Liver (tissue), 3 donors: ENCODE results near the gene ERFE.

Experiments
- ATF3 ChIP-seq: IDR thresholded peaks from 2 replicates; pipeline ENCODE4 v1.6.1; 2016; ENCODE audit warnings: antibody characterized with exemption
- CTCF ChIP-seq: fragments of 150-350 bp; IDR thresholded peaks from 2 replicates; pipeline ENCODE4 v1.5.1; 2017; ENCODE audit warnings: improper control_type of control experiment, low read depth, low read length; ENCODE audit not compliant: missing input control
- EGR1 ChIP-seq, 2 donors: IDR thresholded peaks; 2 replicates each; pipeline ENCODE4 v1.6.1; 2016 to 2018; ENCODE audit warnings: antibody characterized with exemption in 2 of 2, low read depth in 2 of 2
- FOXA2 ChIP-seq: IDR thresholded peaks from 2 replicates; pipeline ENCODE4 v1.6.1; 2016; ENCODE audit warnings: antibody characterized with exemption
- GABPA ChIP-seq, 2 donors: IDR thresholded peaks in 1 of 2; conservative IDR thresholded peaks in 1 of 2; 2 replicates each; pipeline ENCODE4 v1.6.1; 2016; ENCODE audit warnings: antibody characterized with exemption in 2 of 2, mild to moderate bottlenecking in 1 of 2, moderate library complexity in 1 of 2
- HNF4A ChIP-seq, 2 donors: conservative IDR thresholded peaks; 2 replicates each; pipeline ENCODE4 v1.6.1; 2016; ENCODE audit warnings: antibody characterized with exemption in 2 of 2, mild to moderate bottlenecking in 2 of 2
- RAD21 ChIP-seq, 2 donors: IDR thresholded peaks; 2 replicates each; pipeline ENCODE4 v1.6.1; 2016; ENCODE audit warnings: antibody characterized with exemption in 2 of 2, mild to moderate bottlenecking in 2 of 2
- RXRA ChIP-seq, 2 donors: IDR thresholded peaks; 2 replicates each; pipeline ENCODE4 v1.6.1; 2017 to 2018; ENCODE audit warnings: antibody characterized with exemption in 2 of 2, mild to moderate bottlenecking in 1 of 2
- TAF1 ChIP-seq: conservative IDR thresholded peaks from 2 replicates; pipeline ENCODE4 v1.6.1; 2016; ENCODE audit warnings: antibody characterized with exemption, mild to moderate bottlenecking
- YY1 ChIP-seq: IDR thresholded peaks from 2 replicates; pipeline ENCODE4 v1.6.1; 2016; ENCODE audit warnings: antibody characterized with exemption, mild to moderate bottlenecking
- TF ChIP-seq, protein P1 (sequence below): IDR thresholded peaks from 2 replicates; pipeline ENCODE4 v1.6.1; 2016; ENCODE audit warnings: antibody characterized with exemption, mild to moderate bottlenecking
- TF ChIP-seq, protein P2 (sequence below): IDR thresholded peaks from 2 replicates; pipeline ENCODE4 v1.6.1; 2016; ENCODE audit warnings: antibody characterized with exemption
- donor health status: healthy.
- donor health status: healthy.

GRCh38 chr2:238151205-238151604 lies 7.6 kb upstream of the ERFE start:
- TF ChIP-seq CTCF (no peak), RAD21 (IDR thresholded peaks at IDR 0.05) (no peak), YY1 (no peak), HNF4A (conservative IDR thresholded peaks at IDR 0.05) (no peak), GABPA (IDR thresholded peaks at IDR 0.05 in 1 of 2, conservative IDR thresholded peaks at IDR 0.05 in 1 of 2) (no peak), TAF1 (no peak), ATF3 (no peak), EGR1 (IDR thresholded peaks at IDR 0.05; ENCODE audit: low read depth in 2 of 2) (no peak), FOXA2 (no peak), RXRA (IDR thresholded peaks at IDR 0.05) (no peak)
- TF ChIP-seq, protein P1, sequence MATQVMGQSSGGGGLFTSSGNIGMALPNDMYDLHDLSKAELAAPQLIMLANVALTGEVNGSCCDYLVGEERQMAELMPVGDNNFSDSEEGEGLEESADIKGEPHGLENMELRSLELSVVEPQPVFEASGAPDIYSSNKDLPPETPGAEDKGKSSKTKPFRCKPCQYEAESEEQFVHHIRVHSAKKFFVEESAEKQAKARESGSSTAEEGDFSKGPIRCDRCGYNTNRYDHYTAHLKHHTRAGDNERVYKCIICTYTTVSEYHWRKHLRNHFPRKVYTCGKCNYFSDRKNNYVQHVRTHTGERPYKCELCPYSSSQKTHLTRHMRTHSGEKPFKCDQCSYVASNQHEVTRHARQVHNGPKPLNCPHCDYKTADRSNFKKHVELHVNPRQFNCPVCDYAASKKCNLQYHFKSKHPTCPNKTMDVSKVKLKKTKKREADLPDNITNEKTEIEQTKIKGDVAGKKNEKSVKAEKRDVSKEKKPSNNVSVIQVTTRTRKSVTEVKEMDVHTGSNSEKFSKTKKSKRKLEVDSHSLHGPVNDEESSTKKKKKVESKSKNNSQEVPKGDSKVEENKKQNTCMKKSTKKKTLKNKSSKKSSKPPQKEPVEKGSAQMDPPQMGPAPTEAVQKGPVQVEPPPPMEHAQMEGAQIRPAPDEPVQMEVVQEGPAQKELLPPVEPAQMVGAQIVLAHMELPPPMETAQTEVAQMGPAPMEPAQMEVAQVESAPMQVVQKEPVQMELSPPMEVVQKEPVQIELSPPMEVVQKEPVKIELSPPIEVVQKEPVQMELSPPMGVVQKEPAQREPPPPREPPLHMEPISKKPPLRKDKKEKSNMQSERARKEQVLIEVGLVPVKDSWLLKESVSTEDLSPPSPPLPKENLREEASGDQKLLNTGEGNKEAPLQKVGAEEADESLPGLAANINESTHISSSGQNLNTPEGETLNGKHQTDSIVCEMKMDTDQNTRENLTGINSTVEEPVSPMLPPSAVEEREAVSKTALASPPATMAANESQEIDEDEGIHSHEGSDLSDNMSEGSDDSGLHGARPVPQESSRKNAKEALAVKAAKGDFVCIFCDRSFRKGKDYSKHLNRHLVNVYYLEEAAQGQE, result no peak
- TF ChIP-seq, protein P2, sequence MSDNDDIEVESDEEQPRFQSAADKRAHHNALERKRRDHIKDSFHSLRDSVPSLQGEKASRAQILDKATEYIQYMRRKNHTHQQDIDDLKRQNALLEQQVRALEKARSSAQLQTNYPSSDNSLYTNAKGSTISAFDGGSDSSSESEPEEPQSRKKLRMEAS, result no peak
